HG02973 (cell line): Measurements from ENCODE around the gene NFKB1.
"Not testable (repeated sequence)": the region's sequence is repeated elsewhere in the genome, so short reads cannot be mapped to it uniquely, and the experiment has no call there.

Experiments used
- ATAC-seq: cut with Tn5 transposase; IDR thresholded peaks from one replicate; pipeline ENCODE4 v1.9.1; 2021; ENCODE audit warnings: moderate library complexity; ENCODE audit not compliant: unreplicated experiment

NFKB1 gene

GRCh38 chr4:102500696-102501446, at the start of gene NFKB1:
Gene NFKB1 (plus strand): TSS chr4:102501359. CDS start chr4:102525519, 24,160 bp downstream.
- ATAC-seq: peak; percentile 61

- no peak for ATAC-seq
These were observed 48.3 kb upstream of the NFKB1 start for GRCh38 chr4:102452854-102453253.

GRCh38 chr4:102453827-102454226, 47.3 kb upstream of the NFKB1 start:
- no peak for ATAC-seq

DNA sequence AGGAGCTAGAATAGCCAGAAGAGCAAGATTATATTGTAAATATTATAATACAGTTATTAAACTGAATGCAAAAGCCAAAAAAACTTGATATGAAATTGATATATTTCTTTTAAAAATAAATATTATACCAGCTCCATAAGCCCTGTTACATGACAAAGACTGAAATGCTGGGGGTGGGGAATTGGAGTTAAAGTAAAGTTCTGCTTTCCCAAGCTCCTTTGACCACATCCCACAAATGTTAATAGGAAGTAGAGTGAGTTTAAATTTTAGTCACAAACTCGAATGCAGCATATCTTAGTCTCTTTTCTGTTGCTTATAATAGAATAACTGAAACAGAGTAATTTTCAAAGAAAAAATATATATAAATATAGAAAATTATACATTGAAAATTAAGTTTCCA, 46.9 kb upstream of the NFKB1 start:
- no peak for ATAC-seq

GRCh38 chr4:102454981-102455685, 46.0 kb upstream of the NFKB1 start:
- ATAC-seq: no peak

DNA sequence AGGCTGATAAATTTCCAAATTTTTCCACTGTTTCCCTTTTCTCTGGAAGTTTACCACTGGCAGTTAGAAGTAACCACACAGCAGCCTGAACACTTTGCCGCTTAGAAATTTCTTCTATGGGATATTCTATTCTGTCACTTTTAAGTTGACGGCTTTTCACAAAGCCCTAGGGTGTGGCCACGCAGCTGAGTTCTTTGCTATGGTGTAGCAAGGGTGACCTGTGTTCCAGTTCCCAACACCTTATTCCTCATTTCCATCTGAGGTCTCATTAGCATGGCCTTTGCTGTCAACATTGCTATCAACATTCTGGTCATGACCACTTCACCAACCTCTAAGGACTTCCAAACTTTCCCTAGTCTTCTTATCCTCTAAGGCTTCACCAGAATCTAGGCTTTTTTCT, 45.4 kb upstream of the NFKB1 start:
- ATAC-seq: no peak

- ATAC-seq: no peak
These were observed 34.9 kb upstream of the NFKB1 start for GRCh38 chr4:102466298-102466697.

DNA sequence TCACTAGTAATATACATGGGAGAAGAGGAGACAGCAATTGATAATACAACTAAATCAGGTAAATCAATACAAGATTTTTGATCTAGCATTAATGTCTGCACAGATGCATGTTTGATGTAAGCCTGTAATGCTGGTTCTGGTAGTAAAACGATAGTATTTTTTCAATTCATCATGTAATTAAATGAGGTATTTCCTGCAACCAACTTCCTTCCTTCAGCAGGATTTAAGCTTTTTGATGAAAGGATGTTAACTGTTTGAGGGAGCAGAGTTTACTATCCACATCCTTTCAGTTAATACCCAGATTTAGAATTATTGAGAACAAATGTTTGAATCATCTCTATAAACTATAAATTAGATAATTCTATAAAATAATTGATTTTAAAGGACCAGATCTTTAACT, 31.4 kb upstream of the NFKB1 start:
- ATAC-seq: no peak

DNA sequence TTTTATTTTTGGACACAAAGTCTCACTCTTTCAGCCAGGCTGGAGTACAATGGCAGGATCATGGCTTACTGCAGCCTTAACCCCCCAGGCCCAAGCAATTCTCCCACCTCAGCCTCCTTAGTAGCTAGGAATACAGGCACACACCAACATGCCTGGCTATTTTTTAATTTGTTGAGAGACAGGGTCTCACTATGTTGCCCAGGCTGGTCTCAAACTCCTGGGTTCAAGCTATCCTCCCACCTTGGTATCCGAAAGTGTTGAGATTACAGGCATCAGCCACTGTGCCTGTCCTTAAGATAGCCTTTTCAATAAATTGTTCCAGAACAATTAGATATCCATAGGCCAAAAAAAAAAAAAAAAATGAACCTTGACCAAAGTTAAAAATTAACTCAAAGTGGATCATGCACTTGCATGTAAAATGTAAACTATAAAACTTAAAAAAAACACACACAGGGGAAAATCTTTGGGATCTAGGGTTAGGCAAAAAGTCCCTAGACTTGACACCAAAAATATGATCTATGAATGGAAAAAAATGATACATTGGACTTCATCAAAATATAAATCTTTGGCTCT, 28.6 kb upstream of the NFKB1 start:
- no peak for ATAC-seq

GRCh38 chr4:102473476-102473875, 27.7 kb upstream of the NFKB1 start:
- ATAC-seq: no peak

- ATAC-seq: no peak
These were observed 26.2 kb upstream of the NFKB1 start for GRCh38 chr4:102474736-102475504.

GRCh38 chr4:102477657-102478056, 23.5 kb upstream of the NFKB1 start:
- no peak for ATAC-seq

- no peak for ATAC-seq
These were observed 23.0 kb upstream of the NFKB1 start for GRCh38 chr4:102478186-102478585.

DNA sequence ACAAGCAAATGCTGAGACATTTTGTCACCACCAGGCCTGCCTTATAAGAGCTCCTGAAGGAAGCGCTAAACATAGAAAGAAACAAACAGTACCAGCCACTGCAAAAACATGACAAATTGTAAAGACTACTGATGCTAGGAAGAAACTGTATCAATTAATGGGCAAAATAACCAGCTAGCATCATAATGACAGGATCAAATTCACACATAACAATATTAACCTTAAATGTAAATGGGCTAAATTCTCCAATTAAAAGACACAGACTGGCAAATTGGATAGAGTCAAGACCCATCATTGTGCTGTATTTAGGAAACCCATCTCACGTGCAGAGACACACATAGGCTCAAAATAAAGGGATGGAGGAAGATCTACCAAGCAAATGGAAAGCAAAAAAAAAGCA, 21.3 kb upstream of the NFKB1 start:
- not testable (repeated sequence) for ATAC-seq

DNA sequence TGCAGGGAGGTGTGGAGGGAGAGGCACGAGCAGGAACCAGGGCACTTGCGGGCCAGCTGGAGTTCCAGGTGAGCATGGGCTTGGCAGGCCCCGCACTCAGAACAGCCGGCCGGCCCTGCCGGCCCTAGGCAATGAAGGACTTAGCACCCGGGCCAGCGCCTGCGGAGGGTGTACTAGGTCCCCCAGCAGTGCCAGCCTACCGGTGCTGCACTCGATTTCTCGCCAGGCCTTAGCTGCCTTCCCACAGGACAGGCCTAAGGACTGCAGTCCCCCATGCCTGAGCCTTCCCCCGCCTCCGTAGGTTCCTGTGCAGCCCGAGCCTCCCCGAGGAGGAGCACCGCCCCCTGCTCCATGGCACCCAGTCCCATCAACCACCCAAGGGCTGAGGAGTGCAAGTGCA, 18.0 kb upstream of the NFKB1 start:
- no peak for ATAC-seq

DNA sequence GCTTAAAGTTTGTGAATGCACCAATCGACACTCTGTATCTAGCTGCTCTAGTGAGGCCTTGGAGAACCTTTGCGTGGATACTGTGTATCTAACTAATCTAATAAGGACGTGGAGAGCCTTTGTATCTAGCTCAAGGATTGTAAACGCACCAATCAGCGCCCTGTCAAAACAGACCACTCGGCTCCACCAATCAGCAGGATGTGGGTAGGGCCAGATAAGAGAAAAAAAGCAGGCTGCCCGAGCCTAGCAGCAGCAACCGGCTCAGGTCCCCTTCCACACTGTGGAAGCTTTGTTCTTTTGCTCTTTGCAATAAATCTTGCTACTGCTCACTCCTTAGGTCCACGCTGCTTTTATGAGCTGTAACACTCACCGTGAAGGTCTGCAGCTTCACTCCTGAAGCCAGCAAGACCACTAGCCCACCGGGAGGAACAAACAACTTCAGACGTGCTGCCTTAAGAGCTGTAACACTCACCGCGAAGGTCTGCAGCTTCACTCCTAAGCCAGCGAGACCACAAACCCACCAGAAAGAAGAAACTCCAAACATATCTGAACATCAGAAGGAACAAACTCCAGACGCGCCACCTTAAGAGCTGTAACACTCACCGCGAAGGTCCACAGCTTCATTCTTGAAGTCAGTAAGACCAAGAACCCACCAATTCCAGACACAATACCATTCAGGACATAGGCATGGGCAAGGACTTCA, 17.0 kb upstream of the NFKB1 start:
- ATAC-seq: not testable (repeated sequence)

GRCh38 chr4:102492531-102493241, 8.5 kb upstream of the NFKB1 start:
- no peak for ATAC-seq

DNA sequence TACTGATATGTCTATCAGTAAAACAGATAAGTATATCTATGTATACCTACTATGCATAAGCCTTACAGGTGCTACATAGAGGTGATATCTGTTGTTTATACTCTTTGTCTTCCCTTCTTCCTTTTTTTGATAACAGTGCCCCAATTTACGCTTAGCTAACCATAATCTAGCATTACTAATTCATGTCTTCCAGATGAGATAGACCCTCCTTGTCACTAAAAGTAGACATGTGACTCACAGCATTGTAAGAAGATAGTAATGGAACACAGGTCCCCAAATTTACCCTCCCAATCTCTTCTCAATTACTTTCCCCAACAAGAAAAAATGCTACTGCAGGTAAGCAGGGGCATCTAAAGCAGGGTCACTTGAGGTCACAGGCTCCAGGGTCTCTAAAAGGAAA, 7.9 kb upstream of the NFKB1 start:
- no peak for ATAC-seq

DNA sequence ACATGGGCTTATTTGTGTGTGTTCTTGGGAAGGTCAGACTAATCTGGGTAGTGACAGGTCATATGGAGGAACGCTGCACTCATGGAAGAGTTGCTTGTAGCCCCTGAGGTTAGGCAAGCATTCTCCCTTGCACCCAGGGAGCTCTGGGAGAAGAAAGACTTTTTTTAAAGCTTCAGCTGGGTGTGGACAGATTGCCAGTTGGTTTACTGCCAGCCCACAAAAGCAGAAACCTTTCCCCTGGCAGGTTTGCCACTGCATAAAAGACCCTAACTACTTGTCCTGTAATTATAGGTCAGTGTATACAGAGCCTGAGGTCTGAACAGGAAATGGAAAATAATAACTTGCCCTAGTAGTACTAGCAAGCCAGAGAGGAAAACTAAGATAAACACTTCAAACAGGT, 7.4 kb upstream of the NFKB1 start:
- ATAC-seq: no peak

- no peak for ATAC-seq
These were observed 6.6 kb upstream of the NFKB1 start for GRCh38 chr4:102494603-102495002.
